HFFc6 (cell line): Measurements from ENCODE around the gene PSMD11. TPM values are rescaled to one million over a fixed set of nuclear protein-coding genes. Genes with fewer than 3 reads are reported as not detected.

Experiments used
- DNase-seq: peaks from one replicate; pipeline ENCODE4 v3.0.0-alpha.2; 2018
- H3K27ac Mint-ChIP-seq: 2 replicates; pipeline ENCODE4 v1.8.0; 2020; ENCODE audit warnings: mild to moderate bottlenecking, mixed read lengths
- H3K27me3 Mint-ChIP-seq: 2 replicates; pipeline ENCODE4 v1.8.0; 2021; ENCODE audit warnings: mild to moderate bottlenecking, moderate library complexity, mixed read lengths; ENCODE audit not compliant: insufficient read depth
- H3K36me3 Mint-ChIP-seq: 2 replicates; pipeline ENCODE4 v1.8.0; 2021; ENCODE audit warnings: low read depth, mixed read lengths
- H3K4me1 Mint-ChIP-seq: 2 replicates; pipeline ENCODE4 v1.8.0; 2020; ENCODE audit warnings: low read depth, mixed read lengths
- H3K4me3 Mint-ChIP-seq: 2 replicates; pipeline ENCODE4 v1.8.0; 2020; ENCODE audit warnings: mild to moderate bottlenecking, moderate library complexity, mixed read lengths
- H3K9me3 Mint-ChIP-seq: 2 replicates; pipeline ENCODE4 v1.8.0; 2020; ENCODE audit warnings: mild to moderate bottlenecking, mixed read lengths
- total RNA-seq, 6 experiments: library from RNA; stranded (reverse); fragmentation: NEBNext Ultra II Directional; extraction: Animal tissue kit (Norgen Biotek cat#: 25700); gene quantifications; 2 replicates in 1 of 6; 3 replicates in 5 of 6; pipeline ENCODE4 v1.2.3, GENCODE V29; 2021
- TF ChIP-seq, protein P1 (sequence below): fragments of 200-600 bp; sonication (generic); IDR thresholded peaks from 2 replicates; pipeline ENCODE4 v1.5.0; 2021; ENCODE audit warnings: antibody characterized with exemption, mild to moderate bottlenecking

PSMD11 gene
- total RNA-seq, 6 experiments from 2014 or later: 105 to 121 (median 110) TPM

DNA sequence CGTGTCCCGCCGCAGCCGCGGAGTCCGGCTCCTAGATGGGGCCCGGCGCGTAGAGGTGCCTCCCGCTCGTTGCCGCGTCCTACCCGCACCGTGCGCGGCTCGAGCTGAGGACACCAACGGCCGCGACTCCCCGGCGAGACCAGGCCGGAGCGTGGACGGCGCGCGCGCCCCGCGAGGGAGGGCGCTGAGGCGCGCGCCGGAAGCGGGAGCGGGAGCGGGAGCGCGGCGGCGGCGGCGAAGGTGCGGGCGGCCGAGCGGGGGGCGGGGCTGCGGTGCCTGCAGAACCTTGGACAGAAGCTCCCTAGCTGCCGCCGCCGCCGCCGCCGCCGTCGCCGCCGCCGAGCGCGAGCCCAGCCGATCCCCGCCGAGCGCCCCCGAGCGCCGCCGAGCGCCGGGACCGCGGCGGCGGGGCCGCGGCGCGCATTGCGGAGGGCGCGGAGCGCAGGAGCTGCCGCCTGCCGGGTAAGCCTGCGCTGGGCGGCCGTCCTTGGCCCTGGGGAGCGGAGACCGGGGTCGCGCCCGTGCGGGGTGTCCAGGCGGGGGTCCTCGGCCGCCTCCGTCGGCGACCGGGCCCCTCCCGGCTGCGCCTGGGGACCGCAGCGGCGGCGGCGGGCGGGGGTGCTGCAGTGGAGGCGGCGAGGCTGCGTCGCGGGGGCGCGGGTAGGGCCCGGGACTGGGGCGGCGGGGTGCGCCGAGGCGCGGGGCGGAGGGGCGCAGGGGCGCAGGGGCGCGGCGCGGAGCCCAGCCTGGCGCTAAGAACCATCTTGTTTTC lies 42.6 kb downstream of the PSMD11 start, which contains the start of gene CDK5R1:
TSS of gene CDK5R1 (plus strand) at position 293 of the 772 bp plus-strand sequence. CDS start 628 bp downstream, outside the sequence.
- TF ChIP-seq, protein P1, sequence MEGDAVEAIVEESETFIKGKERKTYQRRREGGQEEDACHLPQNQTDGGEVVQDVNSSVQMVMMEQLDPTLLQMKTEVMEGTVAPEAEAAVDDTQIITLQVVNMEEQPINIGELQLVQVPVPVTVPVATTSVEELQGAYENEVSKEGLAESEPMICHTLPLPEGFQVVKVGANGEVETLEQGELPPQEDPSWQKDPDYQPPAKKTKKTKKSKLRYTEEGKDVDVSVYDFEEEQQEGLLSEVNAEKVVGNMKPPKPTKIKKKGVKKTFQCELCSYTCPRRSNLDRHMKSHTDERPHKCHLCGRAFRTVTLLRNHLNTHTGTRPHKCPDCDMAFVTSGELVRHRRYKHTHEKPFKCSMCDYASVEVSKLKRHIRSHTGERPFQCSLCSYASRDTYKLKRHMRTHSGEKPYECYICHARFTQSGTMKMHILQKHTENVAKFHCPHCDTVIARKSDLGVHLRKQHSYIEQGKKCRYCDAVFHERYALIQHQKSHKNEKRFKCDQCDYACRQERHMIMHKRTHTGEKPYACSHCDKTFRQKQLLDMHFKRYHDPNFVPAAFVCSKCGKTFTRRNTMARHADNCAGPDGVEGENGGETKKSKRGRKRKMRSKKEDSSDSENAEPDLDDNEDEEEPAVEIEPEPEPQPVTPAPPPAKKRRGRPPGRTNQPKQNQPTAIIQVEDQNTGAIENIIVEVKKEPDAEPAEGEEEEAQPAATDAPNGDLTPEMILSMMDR: no peak
- Mint-ChIP-seq H3K4me1 (peaks cover 26% of the 10 kb centered on the region), H3K27ac (peak within 1 kb of the TSS; percentile 54), H3K36me3 (peaks cover 4% of the 10 kb centered on the region; the same call in 1 of the 2 replicates), H3K27me3 (peaks cover 4% of the 10 kb centered on the region; the same call in 1 of the 2 replicates), H3K9me3 (no peaks in the 10 kb centered on the region), H3K4me3 (peak within 1 kb of the TSS; percentile 81)
- peak; percentile 58 for DNase-seq

DNA sequence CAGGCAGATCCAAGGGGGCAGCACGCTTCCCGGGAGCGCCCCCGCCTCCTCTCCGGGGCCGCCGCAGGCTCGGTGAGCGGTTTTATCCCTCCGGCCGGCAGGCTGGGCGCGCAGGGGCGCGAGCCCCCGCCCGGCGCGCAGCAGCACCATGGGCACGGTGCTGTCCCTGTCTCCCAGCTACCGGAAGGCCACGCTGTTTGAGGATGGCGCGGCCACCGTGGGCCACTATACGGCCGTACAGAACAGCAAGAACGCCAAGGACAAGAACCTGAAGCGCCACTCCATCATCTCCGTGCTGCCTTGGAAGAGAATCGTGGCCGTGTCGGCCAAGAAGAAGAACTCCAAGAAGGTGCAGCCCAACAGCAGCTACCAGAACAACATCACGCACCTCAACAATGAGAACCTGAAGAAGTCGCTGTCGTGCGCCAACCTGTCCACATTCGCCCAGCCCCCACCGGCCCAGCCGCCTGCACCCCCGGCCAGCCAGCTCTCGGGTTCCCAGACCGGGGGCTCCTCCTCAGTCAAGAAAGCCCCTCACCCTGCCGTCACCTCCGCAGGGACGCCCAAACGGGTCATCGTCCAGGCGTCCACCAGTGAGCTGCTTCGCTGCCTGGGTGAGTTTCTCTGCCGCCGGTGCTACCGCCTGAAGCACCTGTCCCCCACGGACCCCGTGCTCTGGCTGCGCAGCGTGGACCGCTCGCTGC lies 43.3 kb downstream of the PSMD11 start:
- Mint-ChIP-seq H3K27ac (no peak overlapping the region), H3K4me1 (peaks cover 33% of the 10 kb centered on the region), H3K4me3 (peak overlapping the region; percentile 81), H3K27me3 (peaks cover 4% of the 10 kb centered on the region; the same call in 1 of the 2 replicates), H3K9me3 (no peaks in the 10 kb centered on the region), H3K36me3 (peaks cover 4% of the 10 kb centered on the region; the same call in 1 of the 2 replicates)
- TF ChIP-seq, protein P1: no peak; the same call in 1 of the 2 replicates
- no peak for DNase-seq

DNA sequence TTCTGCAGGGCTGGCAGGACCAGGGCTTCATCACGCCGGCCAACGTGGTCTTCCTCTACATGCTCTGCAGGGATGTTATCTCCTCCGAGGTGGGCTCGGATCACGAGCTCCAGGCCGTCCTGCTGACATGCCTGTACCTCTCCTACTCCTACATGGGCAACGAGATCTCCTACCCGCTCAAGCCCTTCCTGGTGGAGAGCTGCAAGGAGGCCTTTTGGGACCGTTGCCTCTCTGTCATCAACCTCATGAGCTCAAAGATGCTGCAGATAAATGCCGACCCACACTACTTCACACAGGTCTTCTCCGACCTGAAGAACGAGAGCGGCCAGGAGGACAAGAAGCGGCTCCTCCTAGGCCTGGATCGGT lies 43.9 kb downstream of the PSMD11 start:
- DNase-seq: no peak
- Mint-ChIP-seq H3K27me3 (peaks cover 4% of the 10 kb centered on the region; the same call in 1 of the 2 replicates), H3K36me3 (peaks cover 4% of the 10 kb centered on the region; the same call in 1 of the 2 replicates), H3K4me3 (peak overlapping the region; percentile 79), H3K4me1 (peaks cover 39% of the 10 kb centered on the region), H3K27ac (no peak overlapping the region), H3K9me3 (no peaks in the 10 kb centered on the region)
- TF ChIP-seq, protein P1: no peak

- peak overlapping the region; percentile 79; the same call in 1 of the 2 replicates for H3K4me3 Mint-ChIP-seq
- H3K4me1 Mint-ChIP-seq: peaks cover 33% of the 10 kb centered on the region
- H3K9me3 Mint-ChIP-seq: no peaks in the 10 kb centered on the region
- no peak for DNase-seq
- H3K27ac Mint-ChIP-seq: no peak overlapping the region
- peaks cover 4% of the 10 kb centered on the region; the same call in 1 of the 2 replicates for H3K27me3 Mint-ChIP-seq
- TF ChIP-seq, protein P1: no peak
- H3K36me3 Mint-ChIP-seq: peaks cover 4% of the 10 kb centered on the region; the same call in 1 of the 2 replicates
Measured at GRCh38 chr17:32488604-32489180, 44.4 kb downstream of the PSMD11 start.

GRCh38 chr17:32489320-32490100 lies 45.2 kb downstream of the PSMD11 start:
- H3K36me3 Mint-ChIP-seq: peaks cover 4% of the 10 kb centered on the region; the same call in 1 of the 2 replicates
- H3K27ac Mint-ChIP-seq: no peak overlapping the region
- TF ChIP-seq, protein P1: no peak
- peaks cover 29% of the 10 kb centered on the region for H3K4me1 Mint-ChIP-seq
- no peaks in the 10 kb centered on the region for H3K9me3 Mint-ChIP-seq
- no peak for DNase-seq
- no peak overlapping the region for H3K4me3 Mint-ChIP-seq
- H3K27me3 Mint-ChIP-seq: peaks cover 3% of the 10 kb centered on the region; the same call in 1 of the 2 replicates
